Measurements from ENCODE around the gene CADPS.

DNA sequence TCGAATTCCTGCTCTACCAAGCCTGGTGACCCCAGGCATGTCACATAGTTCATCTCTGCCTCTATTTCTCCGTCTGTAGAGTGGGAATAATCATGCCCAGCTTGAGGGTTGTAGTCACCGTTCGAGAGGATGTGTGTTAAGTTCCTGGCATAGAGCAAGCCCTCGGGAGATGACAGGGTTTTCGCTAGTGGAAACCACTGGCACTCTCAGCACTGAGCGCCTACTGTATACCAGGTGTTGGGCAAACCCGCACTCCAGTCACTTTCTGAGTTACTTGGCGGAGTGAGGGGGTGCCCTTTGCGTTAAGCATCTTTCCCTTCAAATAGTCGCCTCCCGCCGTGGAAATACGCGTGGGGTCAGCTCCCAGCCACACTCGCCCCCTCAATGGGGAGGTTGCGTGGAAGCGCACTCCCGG is 506.9 kb downstream of the CADPS start:
- TF ChIP-seq, protein P1, sequence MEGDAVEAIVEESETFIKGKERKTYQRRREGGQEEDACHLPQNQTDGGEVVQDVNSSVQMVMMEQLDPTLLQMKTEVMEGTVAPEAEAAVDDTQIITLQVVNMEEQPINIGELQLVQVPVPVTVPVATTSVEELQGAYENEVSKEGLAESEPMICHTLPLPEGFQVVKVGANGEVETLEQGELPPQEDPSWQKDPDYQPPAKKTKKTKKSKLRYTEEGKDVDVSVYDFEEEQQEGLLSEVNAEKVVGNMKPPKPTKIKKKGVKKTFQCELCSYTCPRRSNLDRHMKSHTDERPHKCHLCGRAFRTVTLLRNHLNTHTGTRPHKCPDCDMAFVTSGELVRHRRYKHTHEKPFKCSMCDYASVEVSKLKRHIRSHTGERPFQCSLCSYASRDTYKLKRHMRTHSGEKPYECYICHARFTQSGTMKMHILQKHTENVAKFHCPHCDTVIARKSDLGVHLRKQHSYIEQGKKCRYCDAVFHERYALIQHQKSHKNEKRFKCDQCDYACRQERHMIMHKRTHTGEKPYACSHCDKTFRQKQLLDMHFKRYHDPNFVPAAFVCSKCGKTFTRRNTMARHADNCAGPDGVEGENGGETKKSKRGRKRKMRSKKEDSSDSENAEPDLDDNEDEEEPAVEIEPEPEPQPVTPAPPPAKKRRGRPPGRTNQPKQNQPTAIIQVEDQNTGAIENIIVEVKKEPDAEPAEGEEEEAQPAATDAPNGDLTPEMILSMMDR (conservative IDR thresholded peaks at IDR 0.05; ENCODE audit: low read depth, low read length), result no peak
- TF ChIP-seq EZH2 (IDR thresholded peaks at IDR 0.05; ENCODE audit: borderline replicate concordance, low read depth, low read length, poor library complexity, severe bottlenecking), result no peak

All from A673 (cell line).